Measurements from ENCODE around the gene RBPJL.

RBPJL gene

GRCh38 chr20:45338121-45339030 is 31.7 kb downstream of the RBPJL start:
- FAIRE-seq (no peak), DNase-seq (ENCODE audit: insufficient read length, low spot score) (no peak)
- TF ChIP-seq POLR2A (IDR thresholded peaks at IDR 0.05; ENCODE audit: low read depth, low read length): no peak

- TF ChIP-seq POLR2A (IDR thresholded peaks at IDR 0.05; ENCODE audit: low read depth, low read length): no peak
- FAIRE-seq (no peak), DNase-seq (ENCODE audit: insufficient read length, low spot score) (no peak)
Measured at GRCh38 chr20:45339084-45339483, 32.4 kb downstream of the RBPJL start.

- DNase-seq (ENCODE audit: insufficient read length, low spot score) (no peak), FAIRE-seq (no peak)
- TF ChIP-seq POLR2A (IDR thresholded peaks at IDR 0.05; ENCODE audit: low read depth, low read length): no peak
Measured at GRCh38 chr20:45339799-45340198, 33.2 kb downstream of the RBPJL start.

- no peak for TF ChIP-seq POLR2A (IDR thresholded peaks at IDR 0.05; ENCODE audit: low read depth, low read length)
- no peak for DNase-seq (ENCODE audit: insufficient read length, low spot score)
- FAIRE-seq: no peak
Measured at GRCh38 chr20:45340236-45340847, 33.7 kb downstream of the RBPJL start.

- DNase-seq (ENCODE audit: insufficient read length, low spot score): no peak
- no peak for TF ChIP-seq POLR2A (IDR thresholded peaks at IDR 0.05; ENCODE audit: low read depth, low read length)
- no peak for FAIRE-seq
Measured at GRCh38 chr20:45340951-45341350, 34.3 kb downstream of the RBPJL start.

GRCh38 chr20:45341579-45341938 is 34.9 kb downstream of the RBPJL start:
- no peak for DNase-seq (ENCODE audit: insufficient read length, low spot score)
- TF ChIP-seq POLR2A (IDR thresholded peaks at IDR 0.05; ENCODE audit: low read depth, low read length): no peak
- FAIRE-seq: no peak

GRCh38 chr20:45341939-45342854 is 35.6 kb downstream of the RBPJL start:
- no peak for TF ChIP-seq POLR2A (IDR thresholded peaks at IDR 0.05; ENCODE audit: low read depth, low read length)
- DNase-seq (ENCODE audit: insufficient read length, low spot score) (no peak), FAIRE-seq (no peak)

- DNase-seq (ENCODE audit: insufficient read length, low spot score) (no peak), FAIRE-seq (no peak)
- no peak for TF ChIP-seq POLR2A (IDR thresholded peaks at IDR 0.05; ENCODE audit: low read depth, low read length)
Measured at GRCh38 chr20:45342855-45343531, 36.4 kb downstream of the RBPJL start.

GRCh38 chr20:45343532-45344167 is 37.0 kb downstream of the RBPJL start:
- no peak for TF ChIP-seq POLR2A (IDR thresholded peaks at IDR 0.05; ENCODE audit: low read depth, low read length)

GRCh38 chr20:45344168-45344860 is 37.7 kb downstream of the RBPJL start:
- DNase-seq (ENCODE audit: insufficient read length, low spot score): peak; percentile 73
- FAIRE-seq: peak; percentile 67
- TF ChIP-seq POLR2A (IDR thresholded peaks at IDR 0.05; ENCODE audit: low read depth, low read length): no peak

More at GRCh38 chr20:45343532-45344167, 37.0 kb downstream of the RBPJL start:
- DNase-seq (ENCODE audit: insufficient read length, low spot score) (no peak), FAIRE-seq (no peak)

- TF ChIP-seq POLR2A (IDR thresholded peaks at IDR 0.05; ENCODE audit: low read depth, low read length): no peak
- no peak for FAIRE-seq
- no peak for DNase-seq (ENCODE audit: insufficient read length, low spot score)
Measured at GRCh38 chr20:45345104-45345936, 38.7 kb downstream of the RBPJL start.

- DNase-seq (ENCODE audit: insufficient read length, low spot score) (no peak), FAIRE-seq (no peak)
Measured at GRCh38 chr20:45346291-45346718, 39.7 kb downstream of the RBPJL start.

More at GRCh38 chr20:45346291-45346718, 39.7 kb downstream of the RBPJL start:
- TF ChIP-seq POLR2A (IDR thresholded peaks at IDR 0.05; ENCODE audit: low read depth, low read length): no peak
